ENCODE results near the gene SMIM33.

SMIM33 gene
- 0.70 to 1.4 (median 1.0) reads per million in 3 donors for total RNA-seq

DNA sequence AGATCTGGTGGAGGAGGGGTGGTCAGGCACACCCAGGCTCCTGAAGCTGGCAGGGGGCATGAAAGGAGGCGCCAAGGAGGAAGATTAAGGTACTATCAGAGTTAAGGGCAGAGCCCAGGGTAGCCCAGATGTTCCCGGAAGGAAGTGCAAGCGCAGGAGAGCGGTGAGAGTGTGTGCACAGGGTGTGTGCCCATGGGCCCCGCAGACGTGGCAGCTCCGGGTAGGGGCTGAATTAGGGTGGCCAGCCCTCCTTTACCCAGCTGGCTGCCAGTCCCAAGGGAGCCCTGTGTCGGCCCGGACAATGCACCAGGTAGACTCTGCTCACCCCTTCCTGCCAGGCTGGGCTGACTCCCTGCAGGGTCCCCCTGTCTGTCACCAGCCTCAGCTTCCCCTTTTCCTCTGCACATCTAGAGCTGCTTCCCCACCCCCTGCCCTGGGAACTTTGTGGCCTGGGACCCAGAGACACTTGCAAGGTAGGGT lies at the start of gene SMIM33:
Gene SMIM33, plus strand, starts transcription at position 184 of the 480 bp plus-strand sequence. Its CDS starts 118 bp downstream, at position 302.
- DNase-seq: peak in 2 of 3 donors; percentile 28 to 30
- Histone ChIP-seq H3K27me3 (replicated peaks; ENCODE audit: control insufficient read depth, insufficient read depth, low read length, poor library complexity, severe bottlenecking) (no peaks in the 10 kb centered on the region), H3K9me3 (ENCODE audit: control insufficient read depth, low read length) (no peaks in the 10 kb centered on the region), H3K4me3 (ENCODE audit: insufficient read depth, low read depth, low read length, poor library complexity, severe bottlenecking) (peak within 1 kb of the TSS; percentile 56), H3K36me3 (ENCODE audit: control insufficient read depth, insufficient read depth, low read length) (no peaks in the 10 kb centered on the region), H3K4me1 (ENCODE audit: control insufficient read depth, insufficient read depth, low read length, poor library complexity, severe bottlenecking) (peaks cover 62% of the 10 kb centered on the region), H3K27ac (ENCODE audit: insufficient read depth, low read length, poor library complexity, severe bottlenecking) (peak within 1 kb of the TSS; percentile 68)

DNA sequence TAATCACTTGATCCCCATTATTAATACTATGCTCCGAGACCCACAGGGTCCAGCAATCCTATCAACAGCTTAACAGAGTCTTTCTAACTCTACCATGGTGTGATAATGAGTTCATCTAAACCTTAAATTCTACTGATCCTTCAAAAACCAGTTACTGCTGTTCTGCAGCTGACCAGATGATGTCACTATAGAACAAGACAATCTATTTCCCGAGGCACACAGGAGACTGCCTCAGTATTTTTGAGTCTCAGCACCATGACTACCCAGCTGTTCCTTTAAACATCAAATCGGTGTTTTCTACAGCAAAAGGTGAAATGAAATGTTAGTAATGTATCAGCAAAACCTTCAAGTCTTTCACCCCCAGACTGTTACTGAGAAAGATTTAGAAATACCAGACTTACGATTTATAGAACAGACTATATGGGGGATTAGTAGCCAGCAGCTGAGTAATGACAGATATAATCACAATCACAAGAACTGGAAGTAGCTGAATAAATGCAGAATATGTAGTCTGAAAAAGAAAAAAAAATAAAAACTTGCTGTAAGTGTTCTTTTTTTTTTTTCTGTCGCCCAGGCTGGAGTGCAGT lies 48.4 kb upstream of the SMIM33 start:
- H3K9me3 ChIP-seq (ENCODE audit: control insufficient read depth, low read length): no peaks in the 10 kb centered on the region
- H3K27ac ChIP-seq (ENCODE audit: insufficient read depth, low read length, poor library complexity, severe bottlenecking): no peak overlapping the region
- H3K36me3 ChIP-seq (ENCODE audit: control insufficient read depth, insufficient read depth, low read length): peaks cover 10% of the 10 kb centered on the region
- H3K4me1 ChIP-seq (ENCODE audit: control insufficient read depth, insufficient read depth, low read length, poor library complexity, severe bottlenecking): no peaks in the 10 kb centered on the region
- H3K4me3 ChIP-seq (ENCODE audit: insufficient read depth, low read depth, low read length, poor library complexity, severe bottlenecking): no peak overlapping the region
- no peaks in the 10 kb centered on the region for H3K27me3 ChIP-seq (replicated peaks; ENCODE audit: control insufficient read depth, insufficient read depth, low read length, poor library complexity, severe bottlenecking)
- peak in 2 of 3 donors; percentile 12 to 39 for DNase-seq

DNA sequence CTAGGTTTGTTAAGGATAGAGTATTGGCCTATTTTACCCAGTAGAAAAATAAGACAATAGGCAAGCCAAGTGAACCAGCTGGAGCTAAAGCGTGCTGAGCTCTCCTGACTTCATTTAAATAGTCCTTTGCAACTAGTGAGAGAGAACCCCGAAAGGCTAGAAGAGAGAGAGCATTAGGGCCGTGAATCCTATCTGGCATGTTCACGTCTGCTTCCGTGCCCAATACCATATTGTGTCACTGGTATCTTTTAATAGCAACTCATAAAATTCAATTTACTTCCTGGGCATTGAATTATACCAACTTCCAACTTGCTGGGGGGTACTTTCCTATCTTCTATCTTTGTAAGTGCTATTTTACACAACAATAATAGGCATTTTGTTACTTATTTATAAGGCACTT lies 45.3 kb upstream of the SMIM33 start:
- DNase-seq: no peak
- Histone ChIP-seq H3K4me1 (ENCODE audit: control insufficient read depth, insufficient read depth, low read length, poor library complexity, severe bottlenecking) (no peaks in the 10 kb centered on the region), H3K4me3 (ENCODE audit: insufficient read depth, low read depth, low read length, poor library complexity, severe bottlenecking) (no peak overlapping the region), H3K9me3 (ENCODE audit: control insufficient read depth, low read length) (no peaks in the 10 kb centered on the region), H3K27ac (ENCODE audit: insufficient read depth, low read length, poor library complexity, severe bottlenecking) (no peak overlapping the region), H3K27me3 (replicated peaks; ENCODE audit: control insufficient read depth, insufficient read depth, low read length, poor library complexity, severe bottlenecking) (no peaks in the 10 kb centered on the region), H3K36me3 (ENCODE audit: control insufficient read depth, insufficient read depth, low read length) (no peaks in the 10 kb centered on the region)

DNA sequence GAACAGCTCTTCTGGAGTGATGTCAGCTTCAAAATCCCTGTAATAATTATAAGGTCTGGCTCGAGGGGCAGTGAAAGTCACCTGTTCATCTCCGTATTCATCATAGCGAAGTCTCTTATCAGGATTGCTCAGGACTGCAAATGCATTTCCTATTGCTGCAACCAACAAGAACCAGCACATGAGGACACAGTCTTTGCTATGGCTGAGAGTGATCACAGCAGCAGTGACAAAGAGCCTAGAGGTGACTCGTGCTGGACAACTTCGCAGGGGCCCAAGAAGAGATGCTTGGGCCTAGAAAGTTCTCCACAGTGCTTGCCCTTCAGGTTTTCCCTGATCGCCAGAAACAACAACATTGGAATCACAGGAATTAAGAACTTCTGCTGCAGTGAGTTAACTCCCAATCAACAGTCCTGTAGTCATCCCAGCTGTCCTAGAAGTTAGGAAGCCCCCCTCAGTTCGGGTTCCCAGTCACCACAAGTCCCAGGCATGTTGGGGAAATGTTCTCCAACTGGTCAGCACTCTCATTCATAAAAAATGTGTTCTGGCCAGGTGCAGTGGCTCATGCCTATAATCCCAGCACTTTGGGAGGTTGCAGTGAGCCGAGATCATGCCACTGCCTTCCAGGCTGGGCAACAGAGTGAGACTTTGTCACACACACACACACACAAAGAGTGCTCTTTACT lies 44.5 kb upstream of the SMIM33 start:
- Histone ChIP-seq H3K36me3 (ENCODE audit: control insufficient read depth, insufficient read depth, low read length) (no peaks in the 10 kb centered on the region), H3K27me3 (replicated peaks; ENCODE audit: control insufficient read depth, insufficient read depth, low read length, poor library complexity, severe bottlenecking) (no peaks in the 10 kb centered on the region), H3K4me1 (ENCODE audit: control insufficient read depth, insufficient read depth, low read length, poor library complexity, severe bottlenecking) (no peaks in the 10 kb centered on the region), H3K27ac (ENCODE audit: insufficient read depth, low read length, poor library complexity, severe bottlenecking) (no peak overlapping the region), H3K9me3 (ENCODE audit: control insufficient read depth, low read length) (no peaks in the 10 kb centered on the region), H3K4me3 (ENCODE audit: insufficient read depth, low read depth, low read length, poor library complexity, severe bottlenecking) (no peak overlapping the region)
- DNase-seq: no peak

DNA sequence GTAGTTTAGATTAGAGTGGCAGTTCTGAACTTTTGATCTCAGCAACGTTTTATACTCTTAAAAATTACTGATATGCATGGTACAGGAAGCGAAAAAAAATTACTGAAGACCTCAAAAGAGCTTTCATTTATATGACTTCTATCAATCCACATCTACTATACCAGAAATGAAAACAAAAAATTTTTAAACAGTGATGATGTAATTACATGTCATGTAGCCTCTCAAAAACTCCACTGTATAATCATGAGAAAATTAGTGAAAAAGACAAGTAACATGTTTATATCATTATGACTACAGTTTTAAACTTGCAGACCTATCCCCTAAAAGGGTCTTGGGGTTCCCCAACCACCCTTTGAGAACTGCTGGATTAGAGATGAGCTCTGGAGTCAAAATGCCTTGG lies 40.8 kb upstream of the SMIM33 start:
- no peak overlapping the region for H3K4me3 ChIP-seq (ENCODE audit: insufficient read depth, low read depth, low read length, poor library complexity, severe bottlenecking)
- H3K27ac ChIP-seq (ENCODE audit: insufficient read depth, low read length, poor library complexity, severe bottlenecking): no peak overlapping the region
- H3K4me1 ChIP-seq (ENCODE audit: control insufficient read depth, insufficient read depth, low read length, poor library complexity, severe bottlenecking): no peaks in the 10 kb centered on the region

DNA sequence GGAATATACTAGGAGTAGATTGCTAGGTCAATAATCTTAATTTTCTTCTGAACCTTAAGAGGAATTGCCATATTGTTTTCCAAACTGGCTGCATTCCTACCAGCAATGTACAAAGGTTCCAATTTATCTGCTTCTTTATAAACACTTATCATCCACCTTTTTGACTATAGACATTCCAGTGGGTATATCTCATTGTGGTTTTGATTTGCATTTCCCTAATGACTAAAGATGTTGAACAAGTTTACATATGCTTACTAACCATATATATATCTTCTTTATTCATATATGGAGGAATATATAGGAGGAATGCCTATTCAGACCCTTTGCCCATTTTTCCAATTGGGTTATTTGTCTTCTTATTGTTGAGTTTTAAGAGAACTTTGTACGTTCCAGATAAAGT lies 39.1 kb upstream of the SMIM33 start:
- DNase-seq: no peak
- no peak overlapping the region for H3K4me3 ChIP-seq (ENCODE audit: insufficient read depth, low read depth, low read length, poor library complexity, severe bottlenecking)

More for the DNA sequence above, 40.8 kb upstream of the SMIM33 start:
- no peaks in the 10 kb centered on the region for H3K9me3 ChIP-seq (ENCODE audit: control insufficient read depth, low read length)
- H3K27me3 ChIP-seq (replicated peaks; ENCODE audit: control insufficient read depth, insufficient read depth, low read length, poor library complexity, severe bottlenecking): no peaks in the 10 kb centered on the region
- H3K36me3 ChIP-seq (ENCODE audit: control insufficient read depth, insufficient read depth, low read length): no peaks in the 10 kb centered on the region
- no peak for DNase-seq

DNA sequence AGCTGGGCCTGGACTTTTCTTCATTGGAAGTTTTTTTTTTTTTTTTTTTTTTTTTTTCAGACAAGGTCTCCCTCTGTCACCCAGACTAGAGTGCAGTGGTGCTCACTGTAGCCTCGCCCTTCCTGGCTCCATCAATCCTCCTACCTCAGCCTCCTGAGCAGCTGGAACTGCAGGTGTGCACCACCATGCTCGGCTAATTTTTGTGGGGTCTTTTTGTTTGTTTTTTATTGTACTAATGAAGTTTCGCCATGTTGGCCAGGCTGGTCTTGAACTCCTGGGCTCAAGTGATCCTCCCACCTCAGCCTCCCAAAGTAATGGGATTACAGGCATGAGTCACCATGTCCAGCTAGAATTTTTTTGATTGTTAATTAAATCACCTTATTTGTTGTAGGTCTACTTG lies 35.1 kb upstream of the SMIM33 start:
- H3K27ac ChIP-seq (ENCODE audit: insufficient read depth, low read length, poor library complexity, severe bottlenecking): no peak overlapping the region
- DNase-seq: no peak
- H3K4me1 ChIP-seq (ENCODE audit: control insufficient read depth, insufficient read depth, low read length, poor library complexity, severe bottlenecking): peaks cover 19% of the 10 kb centered on the region
- H3K9me3 ChIP-seq (ENCODE audit: control insufficient read depth, low read length): no peaks in the 10 kb centered on the region
- H3K36me3 ChIP-seq (ENCODE audit: control insufficient read depth, insufficient read depth, low read length): no peaks in the 10 kb centered on the region
- H3K4me3 ChIP-seq (ENCODE audit: insufficient read depth, low read depth, low read length, poor library complexity, severe bottlenecking): no peak overlapping the region
- H3K27me3 ChIP-seq (replicated peaks; ENCODE audit: control insufficient read depth, insufficient read depth, low read length, poor library complexity, severe bottlenecking): no peaks in the 10 kb centered on the region

More for the DNA sequence above, 39.1 kb upstream of the SMIM33 start:
- no peaks in the 10 kb centered on the region for H3K4me1 ChIP-seq (ENCODE audit: control insufficient read depth, insufficient read depth, low read length, poor library complexity, severe bottlenecking)
- no peaks in the 10 kb centered on the region for H3K27me3 ChIP-seq (replicated peaks; ENCODE audit: control insufficient read depth, insufficient read depth, low read length, poor library complexity, severe bottlenecking)
- H3K27ac ChIP-seq (ENCODE audit: insufficient read depth, low read length, poor library complexity, severe bottlenecking): no peak overlapping the region
- no peaks in the 10 kb centered on the region for H3K36me3 ChIP-seq (ENCODE audit: control insufficient read depth, insufficient read depth, low read length)
- H3K9me3 ChIP-seq (ENCODE audit: control insufficient read depth, low read length): no peaks in the 10 kb centered on the region

DNA sequence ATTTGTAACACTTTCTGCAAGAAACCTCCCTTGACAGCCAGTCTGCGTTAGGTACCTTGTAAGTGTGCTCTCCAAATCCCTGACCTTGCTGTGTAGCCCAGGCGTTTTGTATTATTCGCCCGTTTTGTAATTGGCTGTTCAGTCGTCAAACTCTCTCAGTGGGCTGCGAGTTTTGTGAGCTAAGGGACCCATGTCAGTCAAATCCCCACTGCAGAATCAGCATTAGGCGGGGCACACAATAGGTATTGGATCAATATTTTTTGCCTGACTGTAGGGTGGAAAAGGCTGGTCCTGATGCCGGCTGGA lies 32.1 kb upstream of the SMIM33 start:
- Histone ChIP-seq H3K4me3 (ENCODE audit: insufficient read depth, low read depth, low read length, poor library complexity, severe bottlenecking) (peak overlapping the region; percentile 81), H3K9me3 (ENCODE audit: control insufficient read depth, low read length) (no peaks in the 10 kb centered on the region), H3K4me1 (ENCODE audit: control insufficient read depth, insufficient read depth, low read length, poor library complexity, severe bottlenecking) (peaks cover 24% of the 10 kb centered on the region), H3K36me3 (ENCODE audit: control insufficient read depth, insufficient read depth, low read length) (no peaks in the 10 kb centered on the region), H3K27me3 (replicated peaks; ENCODE audit: control insufficient read depth, insufficient read depth, low read length, poor library complexity, severe bottlenecking) (no peaks in the 10 kb centered on the region), H3K27ac (ENCODE audit: insufficient read depth, low read length, poor library complexity, severe bottlenecking) (peak overlapping the region; percentile 99)
- DNase-seq: no peak

DNA sequence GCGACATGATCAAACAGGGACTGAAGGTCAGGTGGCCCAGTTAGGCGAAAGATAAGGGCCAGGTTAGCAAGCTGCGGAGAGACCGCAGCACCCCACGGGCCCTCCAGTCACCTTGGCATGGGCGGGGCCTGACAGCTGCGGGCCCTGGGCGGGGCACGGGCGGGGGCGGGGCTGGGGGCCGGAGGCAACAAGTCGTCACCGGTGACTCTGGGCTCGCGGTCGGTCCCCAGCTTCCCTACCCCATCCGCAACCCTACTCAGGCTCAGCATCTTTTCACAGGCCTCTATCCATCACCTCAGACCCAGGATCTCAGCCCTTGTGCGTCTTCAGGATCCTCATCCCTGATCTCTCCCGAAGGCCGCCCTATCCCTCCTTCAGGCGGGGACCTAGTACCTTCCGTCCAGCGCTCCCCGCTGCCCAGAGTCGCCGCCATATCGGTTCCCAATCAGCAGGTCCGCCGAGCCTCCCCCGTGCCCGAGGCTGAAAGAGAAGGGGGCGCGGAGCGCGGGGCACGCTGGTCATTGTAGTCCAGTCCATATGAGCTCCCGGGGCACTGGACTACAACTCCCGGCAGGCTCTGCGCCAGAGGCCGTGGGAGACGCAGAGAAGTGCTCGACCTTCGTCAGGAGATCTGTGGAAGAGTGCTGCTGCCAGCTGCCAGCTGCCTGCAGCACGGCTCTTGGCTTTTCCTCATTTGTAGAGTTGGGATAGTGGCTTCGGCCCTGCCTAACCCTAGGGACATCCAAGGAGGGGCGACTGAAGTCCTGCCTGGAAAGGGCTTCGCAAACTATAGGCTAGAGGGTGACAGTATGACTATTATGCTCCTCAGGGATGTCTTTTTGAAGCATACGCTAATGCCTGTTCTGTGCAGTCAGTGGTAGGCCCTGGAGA lies 31.5 kb upstream of the SMIM33 start, which contains the start of gene DNAJC18:
Gene DNAJC18, minus strand, starts transcription at position 513 of the 891 bp plus-strand sequence. Its CDS starts 80 bp downstream, at position 433.
- Histone ChIP-seq H3K9me3 (ENCODE audit: control insufficient read depth, low read length) (no peaks in the 10 kb centered on the region), H3K4me3 (ENCODE audit: insufficient read depth, low read depth, low read length, poor library complexity, severe bottlenecking) (peak within 1 kb of the TSS; percentile 81), H3K36me3 (ENCODE audit: control insufficient read depth, insufficient read depth, low read length) (no peaks in the 10 kb centered on the region), H3K4me1 (ENCODE audit: control insufficient read depth, insufficient read depth, low read length, poor library complexity, severe bottlenecking) (peaks cover 30% of the 10 kb centered on the region), H3K27ac (ENCODE audit: insufficient read depth, low read length, poor library complexity, severe bottlenecking) (peak within 1 kb of the TSS; percentile 99), H3K27me3 (replicated peaks; ENCODE audit: control insufficient read depth, insufficient read depth, low read length, poor library complexity, severe bottlenecking) (no peaks in the 10 kb centered on the region)
- peak; percentile 84 to 88 (median 84) for DNase-seq
